OCI-LY7 (cell line): ENCODE data around the gene CACNB2. TPM values are rescaled to one million over a fixed set of nuclear protein-coding genes. Genes with fewer than 3 reads are reported as not detected.

Experiments used
- BruUV-seq: library from RNA; stranded (reverse); fragments of 400-500 nt; replicated peaks from 2 replicates; lab custom pipeline; 2021; lab: Mats Ljungman, UMichigan
- CTCF ChIA-PET: fragments of 300-600 bp; sonication (Branson Sonifier 250); formaldehyde crosslinking; loops from one replicate; lab custom pipeline; 2022; ENCODE audit warnings: antibody characterized with exemption; ENCODE audit not compliant: unreplicated experiment; lab: Charles Lee
- POLR2A ChIA-PET: fragments of 300-600 bp; sonication (Branson Sonifier 250); formaldehyde crosslinking; loops from one replicate; lab custom pipeline; 2022; ENCODE audit warnings: antibody characterized with exemption; lab: Charles Lee
- DNase-seq: peaks from one replicate; pipeline ENCODE4 v3.0.0-alpha.2; 2015; ENCODE audit warnings: low spot score
- H2AFZ ChIP-seq: fragments of 200-600 bp; sonication (generic), shearing (Covaris generic); 2 replicates; pipeline ENCODE4 v1.6.1; 2014; ENCODE audit warnings: mild to moderate bottlenecking, antibody characterized with exemption, low read length, moderate library complexity
- H3K27ac ChIP-seq: fragments of 200-600 bp; sonication (generic); 2 replicates; pipeline ENCODE4 v1.5.1; 2014; ENCODE audit warnings: mixed run types, low read depth, mild to moderate bottlenecking, moderate library complexity, low read length, inconsistent platforms; ENCODE audit not compliant: poor library complexity, severe bottlenecking
- H3K36me3 ChIP-seq: fragments of 200-600 bp; sonication (generic); 2 replicates; pipeline ENCODE4 v1.6.1; 2014; ENCODE audit warnings: mild to moderate bottlenecking, antibody characterized with exemption, low read length, moderate library complexity, mixed read lengths; ENCODE audit not compliant: insufficient read depth
- H3K4me1 ChIP-seq: fragments of 200-600 bp; sonication (generic); 2 replicates; pipeline ENCODE4 v1.5.1; 2014; ENCODE audit warnings: mild to moderate bottlenecking, low read length; ENCODE audit not compliant: insufficient read depth, poor library complexity, severe bottlenecking
- H3K4me2 ChIP-seq: fragments of 200-600 bp; sonication (generic); 2 replicates; pipeline ENCODE4 v1.6.1; 2014; ENCODE audit warnings: mild to moderate bottlenecking, low read length
- H3K4me3 ChIP-seq: fragments of 200-600 bp; sonication (generic); 2 replicates; pipeline ENCODE4 v1.5.1; 2014; ENCODE audit warnings: mild to moderate bottlenecking, low read depth, low read length; ENCODE audit not compliant: poor library complexity, severe bottlenecking
- H3K79me2 ChIP-seq: fragments of 200-600 bp; sonication (generic); 2 replicates; pipeline ENCODE4 v1.6.1; 2016; ENCODE audit warnings: low read depth, mild to moderate bottlenecking, low read length, moderate library complexity, mixed read lengths; ENCODE audit not compliant: insufficient read depth
- H3K9me2 ChIP-seq: fragments of 200-600 bp; sonication (generic); 2 replicates; pipeline ENCODE4 v1.6.1; 2016; ENCODE audit warnings: mild to moderate bottlenecking, low read length, mixed read lengths; ENCODE audit not compliant: insufficient read depth
- H3K9me3 ChIP-seq: fragments of 200-600 bp; sonication (generic); 2 replicates; pipeline ENCODE4 v1.6.1; 2014; ENCODE audit warnings: mild to moderate bottlenecking, mixed run types, low read length, mixed read lengths
- H4K20me1 ChIP-seq: fragments of 200-600 bp; sonication (generic); 2 replicates; pipeline ENCODE4 v1.6.1; 2014; ENCODE audit warnings: mild to moderate bottlenecking, antibody characterized with exemption, low read length, moderate library complexity, mixed read lengths; ENCODE audit not compliant: insufficient read depth
- EZH2phosphoT487 ChIP-seq: fragments of 200-600 bp; sonication (generic); IDR thresholded peaks from 2 replicates; pipeline ENCODE4 v1.6.1; 2018; ENCODE audit warnings: low read depth, borderline replicate concordance, mild to moderate bottlenecking, mixed run types, antibody characterized with exemption, low read length, moderate library complexity, mixed read lengths
- intact Hi-C: fragments of 100-400 bp; cut with micrococcal nuclease; formaldehyde crosslinking; loops from one replicate; pipeline ENCODE4 v1.10.0; 2022; ENCODE audit not compliant: unreplicated experiment
- total RNA-seq, 2 experiments: library from RNA; depleted of rRNA in 1 of 2; stranded (reverse); fragments of >200 nt in 1 of 2; shearing (Covaris generic) in 1 of 2; gene quantifications; 2 replicates each; pipeline ENCODE4 v1.2.3, GENCODE V29; 2014 to 2022
- TF ChIP-seq, protein P1 (sequence below): fragments of 200-600 bp; sonication (generic); conservative IDR thresholded peaks from 2 replicates; pipeline ENCODE4 v1.5.1; 2014; ENCODE audit warnings: mild to moderate bottlenecking, antibody characterized with exemption, low read length, moderate library complexity, mixed read lengths

CACNB2 gene
- total RNA-seq, 2 experiments from 2014 or later: not detected

DNA sequence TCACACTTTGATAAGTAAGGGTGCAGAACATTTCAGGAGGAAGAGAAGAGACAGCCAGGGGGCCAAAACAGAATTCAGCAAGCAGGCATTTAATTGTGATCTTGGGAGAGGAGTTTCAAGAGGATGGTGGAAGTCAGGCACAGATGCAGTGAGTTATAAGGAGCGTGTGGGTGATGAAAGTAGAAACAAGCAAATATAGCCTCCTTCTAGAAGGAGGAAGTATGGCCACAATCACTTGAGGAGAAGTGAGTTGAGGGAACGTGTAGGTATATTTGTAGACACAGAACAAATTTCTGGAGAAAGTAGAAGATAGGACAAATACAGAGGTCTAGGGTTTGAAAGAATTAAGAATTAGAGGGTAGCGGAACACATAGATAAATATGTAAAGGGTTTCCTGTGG is 165.8 kb downstream of the CACNB2 start:
- Histone ChIP-seq H3K4me2 (no peak overlapping the region), H3K9me2 (no peaks in the 10 kb centered on the region), H4K20me1 (no peaks in the 10 kb centered on the region), H3K4me3 (no peak overlapping the region), H3K79me2 (no peaks in the 10 kb centered on the region), H3K36me3 (no peaks in the 10 kb centered on the region), H3K27ac (no peak overlapping the region), H3K9me3 (no peaks in the 10 kb centered on the region), H2AFZ (no peak overlapping the region), H3K4me1 (no peaks in the 10 kb centered on the region)
- DNase-seq: no peak
- BruUV-seq: no TSS peak
- intact Hi-C loops: no loop called here
- no peak for TF ChIP-seq EZH2phosphoT487
- TF ChIP-seq, protein P1, sequence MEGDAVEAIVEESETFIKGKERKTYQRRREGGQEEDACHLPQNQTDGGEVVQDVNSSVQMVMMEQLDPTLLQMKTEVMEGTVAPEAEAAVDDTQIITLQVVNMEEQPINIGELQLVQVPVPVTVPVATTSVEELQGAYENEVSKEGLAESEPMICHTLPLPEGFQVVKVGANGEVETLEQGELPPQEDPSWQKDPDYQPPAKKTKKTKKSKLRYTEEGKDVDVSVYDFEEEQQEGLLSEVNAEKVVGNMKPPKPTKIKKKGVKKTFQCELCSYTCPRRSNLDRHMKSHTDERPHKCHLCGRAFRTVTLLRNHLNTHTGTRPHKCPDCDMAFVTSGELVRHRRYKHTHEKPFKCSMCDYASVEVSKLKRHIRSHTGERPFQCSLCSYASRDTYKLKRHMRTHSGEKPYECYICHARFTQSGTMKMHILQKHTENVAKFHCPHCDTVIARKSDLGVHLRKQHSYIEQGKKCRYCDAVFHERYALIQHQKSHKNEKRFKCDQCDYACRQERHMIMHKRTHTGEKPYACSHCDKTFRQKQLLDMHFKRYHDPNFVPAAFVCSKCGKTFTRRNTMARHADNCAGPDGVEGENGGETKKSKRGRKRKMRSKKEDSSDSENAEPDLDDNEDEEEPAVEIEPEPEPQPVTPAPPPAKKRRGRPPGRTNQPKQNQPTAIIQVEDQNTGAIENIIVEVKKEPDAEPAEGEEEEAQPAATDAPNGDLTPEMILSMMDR: no peak
- ChIA-PET CTCF (no interaction called here), POLR2A (interaction anchor here (0.6 to 0.7 kb wide), 2 partner anchors 1436 to 1693 kb away, joined by 3 to 4 read pairs; no protein-coding TSS in a partner anchor)

GRCh38 chr10:18308600-18308999 is 168.4 kb downstream of the CACNB2 start:
- Histone ChIP-seq H4K20me1 (no peaks in the 10 kb centered on the region), H3K4me3 (no peak overlapping the region), H3K9me3 (no peaks in the 10 kb centered on the region), H3K36me3 (no peaks in the 10 kb centered on the region), H3K9me2 (no peaks in the 10 kb centered on the region), H2AFZ (no peak overlapping the region), H3K79me2 (no peaks in the 10 kb centered on the region), H3K27ac (no peak overlapping the region), H3K4me2 (no peak overlapping the region), H3K4me1 (no peaks in the 10 kb centered on the region)
- ChIA-PET POLR2A (interaction anchor here (0.6 kb wide), 1 partner anchor 115 kb away, joined by 4 read pairs; no protein-coding TSS in a partner anchor), CTCF (no interaction called here)
- TF ChIP-seq, protein P1: no peak
- no peak for TF ChIP-seq EZH2phosphoT487
- no peak for DNase-seq
- intact Hi-C loops: no loop called here
- BruUV-seq: no TSS peak

DNA sequence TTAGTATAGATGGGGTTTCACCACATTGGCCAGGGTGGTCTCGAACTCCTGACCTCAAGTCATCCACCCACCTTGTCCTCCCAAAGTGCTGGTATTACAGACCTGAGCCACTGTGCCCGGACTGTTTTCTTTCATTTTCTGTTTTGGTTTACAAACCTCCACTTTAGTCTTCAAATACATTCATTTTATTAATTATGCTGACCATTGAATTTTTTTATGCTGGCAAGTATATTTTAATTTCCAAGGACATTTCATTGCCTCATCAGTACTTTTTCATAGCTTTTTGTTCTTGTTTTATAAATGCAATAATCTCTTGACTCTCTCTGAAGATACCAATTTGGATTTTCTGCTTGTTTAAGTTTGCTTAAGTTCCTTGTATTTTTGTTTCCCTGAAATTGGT is 170.5 kb downstream of the CACNB2 start:
- H3K79me2 ChIP-seq: no peaks in the 10 kb centered on the region
- ChIA-PET CTCF (no interaction called here), POLR2A (interaction anchor here (0.7 kb wide), 1 partner anchor 102 kb away, joined by 5 read pairs; no protein-coding TSS in a partner anchor)
- no peak for TF ChIP-seq EZH2phosphoT487
- TF ChIP-seq, protein P1: no peak
- no peaks in the 10 kb centered on the region for H3K4me1 ChIP-seq
- no peaks in the 10 kb centered on the region for H3K36me3 ChIP-seq
- H3K9me2 ChIP-seq: no peaks in the 10 kb centered on the region
- intact Hi-C loops: no loop called here
- H4K20me1 ChIP-seq: no peaks in the 10 kb centered on the region
- no peak overlapping the region for H3K4me3 ChIP-seq
- no peaks in the 10 kb centered on the region for H3K9me3 ChIP-seq
- H3K27ac ChIP-seq: no peak overlapping the region
- no peak for DNase-seq
- H2AFZ ChIP-seq: no peak overlapping the region
- no TSS peak for BruUV-seq
- no peak overlapping the region for H3K4me2 ChIP-seq
